ENCODE results near the gene HOXC9. TPM values are rescaled to one million over a fixed set of nuclear protein-coding genes. Genes with fewer than 3 reads are reported as not detected.

Gene HOXC9
- total RNA-seq, 3 donors from 2014 or later, result 3.8 to 16.8 (median 4.6) TPM

DNA sequence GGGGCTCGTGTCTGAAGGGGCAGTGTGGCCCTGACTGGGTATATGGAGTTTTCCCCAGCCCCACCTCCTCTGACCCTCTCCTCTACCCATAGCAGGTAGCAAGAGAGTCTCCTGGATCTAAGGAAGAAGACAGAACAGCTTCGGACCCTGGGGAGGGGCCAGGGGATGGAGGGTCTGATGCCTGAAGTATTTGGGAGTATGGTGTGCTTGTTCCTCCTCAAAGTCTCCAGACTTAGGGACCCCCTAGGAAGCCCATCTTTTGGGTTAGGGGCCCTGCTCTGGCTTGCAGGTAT lies 8.2 kb downstream of the HOXC9 start:
- Histone ChIP-seq H3K27me3 (peaks cover 0 to 3% of the 10 kb centered on the region in 2 donors), H3K9me3 (no peaks in the 10 kb centered on the region), H3K4me3 (peak overlapping the region; percentile 29 to 71 (median 55)), H3K27ac (peak overlapping the region; percentile 36 to 85), H3K36me3 (no peaks in the 10 kb centered on the region), H3K4me1 (peaks cover 0 to 7% of the 10 kb centered on the region in 2 donors)
- DNase-seq (ENCODE audit: low spot score in 2 of 2), result no peak
- intact Hi-C loops (cut with DNase I; ENCODE audit: low total_unique reads), result loop anchor here (10.0 kb wide), 2 partner anchors 197 to 1957 kb away; partner anchors contain the start of genes CDK2 and PMEL
- TF ChIP-seq POLR2A (IDR thresholded peaks at IDR 0.05) (no peak), POLR2AphosphoS5 (IDR thresholded peaks at IDR 0.05) (no peak)
- TF ChIP-seq, protein P1, sequence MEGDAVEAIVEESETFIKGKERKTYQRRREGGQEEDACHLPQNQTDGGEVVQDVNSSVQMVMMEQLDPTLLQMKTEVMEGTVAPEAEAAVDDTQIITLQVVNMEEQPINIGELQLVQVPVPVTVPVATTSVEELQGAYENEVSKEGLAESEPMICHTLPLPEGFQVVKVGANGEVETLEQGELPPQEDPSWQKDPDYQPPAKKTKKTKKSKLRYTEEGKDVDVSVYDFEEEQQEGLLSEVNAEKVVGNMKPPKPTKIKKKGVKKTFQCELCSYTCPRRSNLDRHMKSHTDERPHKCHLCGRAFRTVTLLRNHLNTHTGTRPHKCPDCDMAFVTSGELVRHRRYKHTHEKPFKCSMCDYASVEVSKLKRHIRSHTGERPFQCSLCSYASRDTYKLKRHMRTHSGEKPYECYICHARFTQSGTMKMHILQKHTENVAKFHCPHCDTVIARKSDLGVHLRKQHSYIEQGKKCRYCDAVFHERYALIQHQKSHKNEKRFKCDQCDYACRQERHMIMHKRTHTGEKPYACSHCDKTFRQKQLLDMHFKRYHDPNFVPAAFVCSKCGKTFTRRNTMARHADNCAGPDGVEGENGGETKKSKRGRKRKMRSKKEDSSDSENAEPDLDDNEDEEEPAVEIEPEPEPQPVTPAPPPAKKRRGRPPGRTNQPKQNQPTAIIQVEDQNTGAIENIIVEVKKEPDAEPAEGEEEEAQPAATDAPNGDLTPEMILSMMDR (IDR thresholded peaks at IDR 0.05), result no peak

DNA sequence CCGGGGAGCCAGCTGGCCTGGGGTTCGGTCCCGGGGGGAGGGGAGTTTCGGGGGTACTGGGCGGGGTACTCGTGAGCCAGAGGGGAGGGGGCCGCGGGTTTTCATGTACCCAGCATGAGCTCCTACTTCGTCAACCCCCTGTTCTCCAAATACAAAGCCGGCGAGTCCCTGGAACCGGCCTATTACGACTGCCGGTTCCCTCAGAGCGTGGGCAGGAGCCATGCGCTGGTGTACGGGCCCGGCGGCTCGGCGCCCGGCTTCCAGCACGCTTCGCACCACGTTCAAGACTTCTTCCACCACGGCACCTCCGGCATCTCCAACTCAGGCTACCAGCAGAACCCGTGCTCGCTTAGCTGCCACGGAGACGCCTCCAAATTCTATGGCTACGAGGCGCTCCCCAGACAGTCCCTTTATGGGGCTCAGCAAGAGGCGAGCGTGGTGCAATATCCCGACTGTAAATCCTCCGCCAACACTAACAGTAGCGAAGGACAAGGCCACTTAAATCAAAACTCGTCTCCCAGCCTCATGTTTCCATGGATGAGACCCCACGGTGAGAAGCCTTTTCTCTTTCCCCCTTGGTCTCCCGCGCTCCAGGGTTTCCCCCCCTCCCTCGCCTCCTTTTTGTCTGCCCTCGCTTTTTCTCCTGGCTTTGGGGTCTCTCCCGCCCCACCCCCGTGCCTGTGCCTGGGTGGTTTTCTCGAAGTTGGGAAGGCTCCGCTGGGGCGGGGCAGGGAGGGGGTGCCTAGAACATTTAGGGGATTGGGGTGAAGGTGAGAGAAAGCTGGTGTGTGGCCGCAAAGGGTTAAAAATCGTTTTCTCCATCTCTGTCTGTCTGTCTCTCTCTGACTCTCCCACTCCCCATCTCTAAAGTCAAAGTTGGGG lies 9.5 kb downstream of the HOXC9 start:
- H3K9me3 ChIP-seq, result no peaks in the 10 kb centered on the region
- peak overlapping the region; percentile 50 to 85 for H3K27ac ChIP-seq
- peaks cover 0 to 2% of the 10 kb centered on the region in 2 donors for H3K27me3 ChIP-seq
- no peaks in the 10 kb centered on the region for H3K36me3 ChIP-seq
- peak overlapping the region; percentile 53 to 71 (median 55) for H3K4me3 ChIP-seq
- intact Hi-C loops (cut with DNase I; ENCODE audit: low total_unique reads), result loop anchor here (10.0 kb wide), 2 partner anchors 195 to 1955 kb away; partner anchors contain the start of genes CDK2 and PMEL
- H3K4me1 ChIP-seq, result peaks cover 0 to 7% of the 10 kb centered on the region in 2 donors
- DNase-seq (ENCODE audit: low spot score in 2 of 2), result no peak
- TF ChIP-seq, protein P1 (IDR thresholded peaks at IDR 0.05), result no peak
- no peak for TF ChIP-seq POLR2A (IDR thresholded peaks at IDR 0.05)
- TF ChIP-seq POLR2AphosphoS5 (IDR thresholded peaks at IDR 0.05), result no peak

DNA sequence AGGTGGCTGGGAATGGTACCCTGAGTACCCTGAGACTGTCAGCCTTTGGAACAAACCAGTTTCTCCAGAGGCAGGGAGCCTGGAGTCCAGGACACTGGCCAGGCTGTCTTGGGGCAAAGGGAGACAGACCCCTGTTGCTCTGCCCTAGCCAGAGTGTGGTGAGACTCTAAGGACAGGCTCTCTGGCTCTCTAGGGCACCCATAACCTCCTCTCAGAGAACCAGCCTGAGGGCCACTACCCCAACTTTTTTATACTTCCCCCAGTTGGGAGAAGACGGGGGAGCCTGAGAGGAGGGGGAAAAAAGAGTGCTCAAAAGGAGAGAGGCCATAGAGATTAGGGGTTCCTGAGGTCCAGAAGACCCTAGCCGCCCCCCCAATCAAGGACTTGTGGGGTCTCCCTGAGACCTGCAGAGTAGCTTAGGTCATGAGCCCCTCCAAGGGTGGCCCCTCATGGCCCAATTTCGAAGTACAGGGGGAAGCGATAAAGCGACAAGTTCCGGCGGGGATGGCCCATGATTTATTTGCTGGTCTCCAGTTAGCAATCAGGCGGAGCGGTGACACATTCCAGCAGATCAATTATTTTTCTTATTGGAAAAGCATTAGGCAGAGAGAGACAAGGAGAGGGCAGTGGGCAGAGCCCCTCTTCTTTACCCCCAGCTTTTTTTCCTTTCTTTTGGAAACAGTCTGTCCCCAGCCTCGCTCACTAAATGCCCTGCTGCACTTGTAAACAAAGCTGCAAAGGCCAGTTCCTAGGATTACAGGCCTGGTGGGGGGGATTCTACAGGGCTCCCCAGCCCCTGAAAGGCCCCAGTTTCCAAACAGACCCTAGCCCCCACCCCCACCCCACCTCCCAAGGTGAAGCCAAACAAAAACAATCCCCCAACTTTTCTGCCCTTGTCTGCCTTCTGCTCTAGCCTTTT lies 10.4 kb downstream of the HOXC9 start:
- Histone ChIP-seq H3K27me3 (no peaks in the 10 kb centered on the region), H3K4me1 (peaks cover 0 to 7% of the 10 kb centered on the region in 2 donors), H3K27ac (peak overlapping the region; percentile 1 to 85), H3K4me3 (peak overlapping the region; percentile 53 to 71 (median 55)), H3K9me3 (no peaks in the 10 kb centered on the region), H3K36me3 (no peaks in the 10 kb centered on the region)
- no peak for DNase-seq (ENCODE audit: low spot score in 2 of 2)
- TF ChIP-seq, protein P1 (IDR thresholded peaks at IDR 0.05), result no peak
- no peak for TF ChIP-seq POLR2A (IDR thresholded peaks at IDR 0.05)
- no peak for TF ChIP-seq POLR2AphosphoS5 (IDR thresholded peaks at IDR 0.05)
- intact Hi-C loops (cut with DNase I; ENCODE audit: low total_unique reads), result no loop called here

DNA sequence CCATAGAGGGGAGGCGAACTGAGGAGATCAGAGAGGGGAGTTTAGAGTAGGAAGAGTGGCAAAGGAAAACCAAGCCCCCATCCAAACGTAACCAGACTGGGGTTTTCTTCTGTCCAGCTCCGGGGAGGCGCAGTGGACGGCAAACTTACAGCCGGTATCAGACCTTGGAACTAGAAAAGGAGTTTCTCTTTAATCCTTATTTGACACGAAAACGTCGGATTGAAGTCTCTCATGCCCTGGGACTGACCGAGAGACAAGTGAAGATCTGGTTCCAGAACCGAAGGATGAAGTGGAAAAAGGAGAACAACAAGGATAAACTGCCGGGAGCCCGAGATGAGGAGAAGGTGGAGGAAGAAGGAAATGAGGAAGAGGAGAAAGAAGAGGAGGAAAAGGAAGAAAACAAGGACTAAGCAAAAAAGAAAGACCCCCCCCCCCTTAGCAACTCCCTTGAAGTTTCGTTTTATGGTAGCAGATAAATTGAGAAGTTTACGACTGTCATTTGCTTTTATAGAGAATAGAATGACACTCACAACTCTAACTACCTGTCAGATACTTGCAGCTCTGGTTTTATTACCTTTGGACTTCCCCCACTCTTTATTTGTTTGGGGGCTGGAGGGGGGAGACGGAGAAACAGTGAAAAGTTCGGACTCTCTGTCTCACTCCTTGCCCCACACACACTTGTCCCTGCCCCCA lies 11.2 kb downstream of the HOXC9 start:
- TF ChIP-seq POLR2A (IDR thresholded peaks at IDR 0.05) (no peak), POLR2AphosphoS5 (IDR thresholded peaks at IDR 0.05) (no peak)
- TF ChIP-seq, protein P1 (IDR thresholded peaks at IDR 0.05), result no peak
- no peak for DNase-seq (ENCODE audit: low spot score in 2 of 2)
- Histone ChIP-seq H3K27me3 (no peaks in the 10 kb centered on the region), H3K27ac (peak overlapping the region; percentile 48 to 85), H3K9me3 (no peaks in the 10 kb centered on the region), H3K4me1 (peaks cover 0 to 7% of the 10 kb centered on the region in 2 donors), H3K4me3 (peak overlapping the region; percentile 53 to 71 (median 55)), H3K36me3 (no peaks in the 10 kb centered on the region)
- intact Hi-C loops (cut with DNase I; ENCODE audit: low total_unique reads), result no loop called here

Measured in breast epithelium (tissue), 4 donors.